Testis (tissue), 3 donors: Measurements from ENCODE around the gene NUDT14. TPM values are rescaled to one million over a fixed set of nuclear protein-coding genes. Genes with fewer than 3 reads are reported as not detected.

Source experiments
- DNase-seq: peaks from one replicate; pipeline ENCODE4 v3.0.0-alpha.2; 2019
- H3K27ac ChIP-seq, 2 donors: fragments of 200-600 bp; sonication (generic); one replicate each; pipeline ENCODE4 v1.5.1; 2019
- H3K27me3 ChIP-seq: fragments of 200-600 bp; sonication (generic); one replicate; pipeline ENCODE4 v1.5.1; 2019
- H3K36me3 ChIP-seq: fragments of 200-600 bp; sonication (generic); one replicate; pipeline ENCODE4 v1.5.1; 2017; ENCODE audit warnings: low read depth; ENCODE audit errors: missing control alignments
- H3K4me1 ChIP-seq: fragments of 200-600 bp; sonication (generic); one replicate; pipeline ENCODE4 v1.5.1; 2019
- H3K4me3 ChIP-seq, 2 donors: fragments of 200-600 bp; sonication (generic); one replicate each; pipeline ENCODE4 v1.5.1; 2017 to 2019
- H3K9me3 ChIP-seq: fragments of 200-600 bp; sonication (generic); one replicate; pipeline ENCODE4 v1.5.1; 2017
- CTCF ChIP-seq, 3 experiments: fragments of 450-650 bp in 2 of 3; fragments of 200-600 bp in 1 of 3; sonication (generic) in 1 of 3; IDR thresholded peaks; one replicate each; pipeline ENCODE4 v1.5.1; 2016 to 2019; ENCODE audit warnings: antibody characterized with exemption in 3 of 3, mild to moderate bottlenecking in 2 of 3, moderate library complexity in 1 of 3
- POLR2A ChIP-seq: fragments of 450-650 bp; IDR thresholded peaks from one replicate; pipeline ENCODE4 v1.6.1; 2017; ENCODE audit warnings: antibody characterized with exemption, mild to moderate bottlenecking, moderate library complexity
- WGBS, 2 donors: methylation state at CpG; one replicate each; pipeline ENCODE4 v1.1.5; 2018; 5-methylcytosine and 5-hydroxymethylcytosine counted together
- intact Hi-C: fragments of 100-400 bp; cut with DNase I; formaldehyde crosslinking; loops from one replicate; pipeline ENCODE4 v1.15.1; 2023; ENCODE audit warnings: low total_unique reads
- polyA plus RNA-seq: library from polyadenylated mRNA; stranded (reverse); fragments of 350-450 nt; fragmentation: Illumina TruSeq; extraction: RNeasy Lipid Tissue Mini Kit (QIAGEN cat#74804); gene quantifications from one replicate; pipeline ENCODE4 v1.2.3, GENCODE V29; 2014; ENCODE audit warnings: low read depth, low replicate concordance; ENCODE audit not compliant: insufficient read depth
- total RNA-seq, 2 donors: library from RNA; depleted of rRNA; stranded (reverse); fragments of >200 nt; gene quantifications; one replicate each; pipeline ENCODE4 v1.2.3, GENCODE V29; 2016

NUDT14 gene
- total and polyA plus RNA-seq, 3 donors from 2014 or later, result 22.0 to 40.0 (median 28.1) TPM

- no peak for DNase-seq
- 50 to 67% methylated on average over 34 to 50 of the region's 50 CpGs for WGBS, 2 donors
- H3K36me3 ChIP-seq, result no peaks in the 10 kb centered on the region
- no peaks in the 10 kb centered on the region for H3K9me3 ChIP-seq
- TF ChIP-seq POLR2A, result no peak
- TF ChIP-seq CTCF (IDR thresholded peaks at IDR 0.05), result no peak
- H3K4me1 ChIP-seq, result no peaks in the 10 kb centered on the region
- intact Hi-C loops, result no loop called here
- H3K4me3 ChIP-seq, result peak overlapping the region in 1 of 2 donors; percentile 38
- H3K27ac ChIP-seq, result no peak overlapping the region
- no peaks in the 10 kb centered on the region for H3K27me3 ChIP-seq
These were observed 44.5 kb downstream of the NUDT14 start for GRCh38 chr14:105136401-105137322.

DNA sequence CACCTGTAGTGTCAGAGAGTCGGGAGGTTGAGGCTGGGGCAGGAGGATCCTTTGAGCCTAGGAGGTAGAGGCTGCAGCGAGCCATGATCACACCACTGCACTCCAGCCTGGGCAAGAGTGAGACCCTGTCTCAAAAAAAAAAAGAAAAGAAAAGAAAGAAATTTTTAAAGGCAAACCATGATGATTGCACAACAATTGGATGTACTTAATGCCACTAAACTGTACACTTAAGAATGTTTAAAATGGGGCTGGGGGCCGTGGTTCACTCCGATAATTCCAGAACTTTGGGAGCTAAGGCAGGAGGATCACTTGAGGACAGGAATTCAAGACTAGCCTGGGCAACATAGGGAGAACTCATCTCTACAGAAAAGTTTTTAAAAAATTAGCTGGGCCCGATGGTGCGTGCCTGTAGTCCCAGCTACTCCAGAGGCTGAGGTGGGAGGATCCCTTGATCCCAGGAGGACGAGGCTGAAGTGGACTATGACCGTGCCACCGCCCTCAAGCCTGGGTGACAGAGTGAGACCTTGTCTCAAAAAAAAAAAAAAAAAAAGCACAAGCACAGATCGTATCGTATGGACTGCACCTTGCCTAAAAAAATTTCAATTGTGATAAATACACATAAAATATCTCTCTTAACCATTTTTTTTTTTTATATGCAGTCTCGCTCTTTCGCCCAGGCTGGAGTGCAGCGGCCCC, 45.3 kb downstream of the NUDT14 start:
- no peaks in the 10 kb centered on the region for H3K36me3 ChIP-seq
- intact Hi-C loops, result no loop called here
- DNase-seq, result no peak
- TF ChIP-seq POLR2A, result no peak
- no peak for TF ChIP-seq CTCF (IDR thresholded peaks at IDR 0.05)
- no peaks in the 10 kb centered on the region for H3K27me3 ChIP-seq
- peak overlapping the region in 1 of 2 donors; percentile 38 for H3K4me3 ChIP-seq
- H3K4me1 ChIP-seq, result no peaks in the 10 kb centered on the region
- 73 to 76% methylated on average over 14 of the region's 14 CpGs for WGBS, 2 donors
- H3K9me3 ChIP-seq, result no peaks in the 10 kb centered on the region
- no peak overlapping the region for H3K27ac ChIP-seq

GRCh38 chr14:105132921-105133654, 48.0 kb downstream of the NUDT14 start:
- 66 to 74% methylated on average over 4 of the region's 4 CpGs for WGBS, 2 donors
- DNase-seq, result no peak
- intact Hi-C loops, result no loop called here

GRCh38 chr14:105131241-105131640, 49.9 kb downstream of the NUDT14 start:
- intact Hi-C loops, result no loop called here
- H3K36me3 ChIP-seq, result no peaks in the 10 kb centered on the region
- H3K4me3 ChIP-seq, result no peak overlapping the region
- no peaks in the 10 kb centered on the region for H3K4me1 ChIP-seq
- no peaks in the 10 kb centered on the region for H3K27me3 ChIP-seq
- DNase-seq, result no peak
- 81 to 90% methylated on average over 2 of the region's 2 CpGs for WGBS, 2 donors
- no peaks in the 10 kb centered on the region for H3K9me3 ChIP-seq
- H3K27ac ChIP-seq, result no peak overlapping the region
- TF ChIP-seq POLR2A, result no peak
- no peak for TF ChIP-seq CTCF (IDR thresholded peaks at IDR 0.05)

More at GRCh38 chr14:105132921-105133654, 48.0 kb downstream of the NUDT14 start:
- Histone ChIP-seq H3K36me3 (no peaks in the 10 kb centered on the region), H3K9me3 (no peaks in the 10 kb centered on the region), H3K27ac (no peak overlapping the region), H3K4me1 (no peaks in the 10 kb centered on the region), H3K27me3 (no peaks in the 10 kb centered on the region), H3K4me3 (no peak overlapping the region)
- no peak for TF ChIP-seq CTCF (IDR thresholded peaks at IDR 0.05)
- TF ChIP-seq POLR2A, result no peak
